ENCODE measurements around the gene LAMC2.

The LAMC2 gene

DNA sequence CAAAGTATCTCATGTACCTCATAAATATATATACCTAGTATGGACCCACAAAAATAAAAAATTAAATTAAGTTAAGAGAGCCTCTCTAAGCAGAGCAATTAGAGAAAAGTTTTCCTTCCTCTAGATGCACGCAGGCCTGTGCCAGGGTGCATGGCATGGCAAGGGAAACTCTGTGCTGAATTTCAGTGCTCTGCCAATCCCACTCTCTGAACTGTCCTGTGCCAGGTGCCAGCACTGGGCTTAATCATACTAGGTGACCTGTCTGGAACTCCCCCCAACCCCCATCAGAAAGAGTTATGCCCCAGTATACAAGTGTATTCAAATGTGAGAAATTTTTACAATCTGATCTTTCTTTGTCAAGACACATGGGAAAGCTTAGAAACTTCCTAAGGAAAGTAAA is 10.4 kb upstream of the LAMC2 start:
- no peak for DNase-seq

DNA sequence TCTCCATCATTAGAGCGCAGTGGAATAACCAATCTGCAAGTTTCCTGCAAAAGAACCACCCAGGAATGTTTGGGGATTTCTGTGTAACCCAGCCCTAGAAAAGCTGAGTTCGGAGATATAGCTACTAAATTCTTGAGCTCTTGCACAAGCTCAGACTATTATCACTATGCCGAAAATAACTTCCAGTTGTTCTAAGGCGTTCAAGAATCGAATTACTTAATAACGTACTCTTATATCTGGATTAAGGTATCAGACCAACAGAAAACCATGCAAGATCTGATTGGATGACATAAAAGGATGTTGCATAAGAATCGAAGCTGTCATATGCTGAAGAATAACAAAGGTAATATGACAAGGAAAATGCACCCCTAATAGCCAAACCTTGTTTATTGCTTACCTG is 7.5 kb upstream of the LAMC2 start:
- no peak for DNase-seq

DNA sequence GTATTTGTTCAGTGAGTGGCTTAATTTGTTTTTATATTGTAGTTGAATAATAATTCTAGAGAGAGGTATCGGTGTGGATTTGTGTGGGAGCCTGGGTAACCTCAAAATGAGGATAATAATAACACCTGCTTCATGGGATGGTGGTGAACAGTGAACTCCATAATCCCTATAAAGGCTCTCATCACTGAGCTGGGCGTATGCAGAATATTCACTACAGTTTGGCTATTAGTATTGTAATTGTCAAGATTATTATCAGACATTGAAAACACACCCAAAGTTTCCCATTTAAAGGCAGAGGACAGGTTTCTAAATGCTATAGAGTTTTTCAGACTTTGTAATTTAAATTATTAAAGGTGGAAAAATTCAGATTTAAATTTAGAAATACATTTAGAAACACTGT is 7.0 kb upstream of the LAMC2 start:
- no peak for DNase-seq

DNA sequence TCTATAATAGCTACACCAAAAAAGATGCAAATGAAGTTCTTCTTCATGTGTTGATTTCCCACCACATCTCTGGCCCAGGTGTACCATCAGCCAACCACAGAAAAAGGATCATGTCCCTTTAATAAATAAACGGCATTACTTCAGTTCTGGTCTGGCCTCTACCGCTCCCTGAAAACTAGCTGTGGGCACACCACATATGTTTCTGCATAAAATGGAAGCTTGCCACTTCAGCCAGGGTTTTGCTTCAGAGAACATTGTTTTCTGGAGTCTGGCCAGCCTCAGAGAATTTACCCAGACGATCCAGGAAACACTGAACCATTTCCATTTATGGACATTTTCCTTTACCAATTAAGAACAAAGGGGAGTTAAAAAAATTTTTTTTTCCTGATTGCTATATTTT is 5.8 kb upstream of the LAMC2 start:
- DNase-seq: no peak

DNA sequence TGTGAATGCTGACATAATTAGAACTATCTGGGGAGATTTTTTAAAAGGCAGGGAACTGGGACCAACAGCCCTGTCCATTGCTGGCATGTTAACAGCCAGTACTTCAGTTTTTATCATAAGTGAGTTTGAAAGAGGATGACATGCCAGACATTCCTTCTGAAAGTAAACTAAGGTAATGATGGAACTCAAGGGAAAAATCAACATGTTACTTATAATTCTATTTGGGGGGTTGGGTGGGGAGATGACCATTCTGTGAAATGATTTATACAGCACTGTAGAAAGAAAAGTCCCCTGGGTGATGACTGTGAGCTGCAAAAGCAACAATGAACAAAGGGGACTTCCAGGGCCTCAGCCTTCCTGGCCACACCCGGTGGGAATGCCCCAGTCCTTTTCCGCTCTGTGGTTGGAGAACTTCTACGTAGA is 5.4 kb upstream of the LAMC2 start:
- DNase-seq: no peak

DNA sequence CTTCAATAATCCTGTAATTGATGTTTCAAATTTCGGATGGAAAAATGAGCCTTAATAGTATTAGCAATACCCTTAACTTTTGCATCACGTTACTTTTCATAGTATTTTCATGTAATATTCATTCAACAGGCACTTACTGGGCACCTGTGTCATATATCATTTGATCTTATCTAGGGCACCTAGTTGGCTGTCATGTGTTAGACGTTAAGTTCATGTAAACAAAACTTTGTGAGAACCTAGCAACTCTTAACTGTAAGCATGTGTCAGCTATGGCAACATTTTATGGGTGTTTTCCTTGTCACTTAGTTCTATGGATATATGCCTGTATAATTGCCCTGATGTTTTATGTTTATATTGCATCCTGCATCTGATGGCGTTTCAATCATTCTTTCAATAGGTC is 777 bp downstream of the LAMC2 start:
- DNase-seq: no peak

DNA sequence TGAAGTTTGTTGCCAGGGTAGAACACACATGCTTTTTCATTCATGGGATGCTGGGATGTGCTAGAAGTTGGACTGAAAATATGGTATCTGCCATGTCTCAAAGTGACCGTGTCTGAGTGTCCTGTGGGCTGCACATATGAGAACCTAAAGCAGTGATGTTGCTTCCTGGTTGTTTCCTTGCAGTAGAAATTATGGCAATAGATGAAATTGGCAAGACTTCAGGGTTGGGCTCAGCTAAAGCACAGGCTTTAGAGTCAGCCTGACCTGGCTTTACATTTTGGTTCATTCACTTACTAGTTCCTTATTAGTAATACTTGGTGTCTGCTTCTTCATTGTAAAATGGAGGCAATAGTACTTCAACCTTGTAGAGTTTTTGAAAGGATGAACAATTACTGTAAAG is 2.2 kb downstream of the LAMC2 start:
- DNase-seq: no peak

DNA sequence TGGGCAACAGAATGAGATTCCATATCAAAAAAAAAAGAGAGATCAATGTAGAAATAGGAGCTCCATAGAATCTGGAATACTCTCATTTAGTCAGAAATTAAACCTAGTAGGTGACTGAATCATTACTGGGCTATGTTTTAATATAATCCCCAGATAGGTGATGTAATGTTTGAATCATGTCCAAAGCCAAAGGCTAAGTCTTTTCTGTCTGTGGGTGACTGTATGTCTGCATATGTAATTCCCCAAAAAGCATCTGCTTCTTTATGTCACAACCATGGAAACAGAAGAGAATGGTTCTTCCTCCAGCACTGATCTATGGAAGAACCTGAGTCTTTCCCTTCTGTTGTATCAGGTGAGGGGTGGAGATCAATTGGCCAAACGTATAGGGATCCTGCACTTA is 5.8 kb downstream of the LAMC2 start:
- no peak for DNase-seq

DNA sequence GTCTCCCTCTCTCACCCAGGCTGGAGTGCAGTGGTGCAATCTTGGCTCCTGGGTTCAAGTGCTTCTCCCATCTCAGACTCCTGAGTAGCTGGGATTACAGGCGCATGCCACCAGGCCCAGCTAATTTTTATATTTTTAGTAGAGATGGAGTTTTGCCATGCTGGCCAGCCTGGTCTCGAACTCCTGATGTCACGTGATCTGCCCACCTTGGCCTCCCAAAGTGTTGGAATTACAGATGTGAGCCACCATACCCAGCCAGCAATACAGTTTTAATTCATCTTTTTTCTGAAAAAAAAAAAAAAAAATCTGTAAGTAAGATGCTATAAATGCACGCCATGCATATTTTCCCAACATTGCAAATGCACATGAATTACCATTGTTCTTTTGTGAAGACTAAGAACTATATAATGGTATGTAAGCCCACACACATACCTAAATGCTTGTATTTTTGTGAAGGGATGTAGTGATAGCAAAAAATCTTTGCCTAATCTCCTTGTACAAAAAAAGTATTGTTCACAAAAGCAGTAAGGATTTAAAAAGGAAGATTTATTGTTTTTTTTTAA is 8.0 kb downstream of the LAMC2 start:
- DNase-seq: no peak

DNA sequence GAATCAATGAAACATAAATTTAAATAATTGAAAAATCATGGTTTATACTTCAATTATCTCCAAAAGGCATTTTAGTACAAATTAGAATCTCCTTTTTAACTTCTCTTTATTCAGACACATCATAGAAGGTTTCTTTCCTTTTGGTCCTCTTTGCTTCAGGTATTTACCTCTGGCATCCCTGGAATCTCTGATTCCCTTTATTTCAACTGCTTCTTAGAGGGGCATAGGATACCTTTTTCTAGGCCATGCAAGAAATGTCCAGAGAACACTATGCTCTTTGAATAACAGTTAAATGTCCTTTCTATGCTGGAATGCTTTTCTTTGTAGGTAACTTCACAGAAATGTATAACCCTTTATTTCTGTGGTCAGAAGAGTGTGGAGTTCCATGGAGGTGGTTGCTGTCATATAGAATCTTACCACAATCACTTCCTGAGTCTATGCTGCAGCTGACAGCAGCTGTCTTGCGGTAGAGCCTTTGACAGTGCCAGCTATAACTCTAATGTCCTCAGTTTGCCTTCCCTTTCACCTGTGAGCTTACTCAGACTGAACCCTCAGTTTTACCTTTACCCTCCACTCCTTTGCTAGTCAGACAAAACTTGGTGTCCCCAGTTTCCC is 8.6 kb downstream of the LAMC2 start:
- no peak for DNase-seq

DNA sequence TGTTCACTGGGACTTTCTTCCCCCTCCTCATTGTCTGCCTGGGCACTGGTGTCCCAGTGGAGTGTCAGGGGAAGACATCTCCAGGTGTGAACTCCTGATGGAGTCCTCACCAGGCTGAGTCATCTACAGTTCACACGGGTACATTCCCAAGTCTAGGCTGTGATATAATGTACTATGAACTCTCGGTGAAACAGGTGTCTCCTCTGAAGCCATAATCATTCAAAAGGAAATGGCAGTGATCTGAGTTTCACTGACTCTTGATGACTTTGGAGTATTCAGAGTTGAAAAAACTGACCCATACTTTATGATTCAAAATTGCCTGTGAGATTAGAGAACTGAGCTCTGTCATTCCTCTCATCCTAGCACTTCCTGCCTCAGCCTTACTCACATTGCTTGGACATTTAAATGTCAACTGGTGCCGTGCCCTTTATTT is 9.1 kb downstream of the LAMC2 start:
- DNase-seq: no peak

DNA sequence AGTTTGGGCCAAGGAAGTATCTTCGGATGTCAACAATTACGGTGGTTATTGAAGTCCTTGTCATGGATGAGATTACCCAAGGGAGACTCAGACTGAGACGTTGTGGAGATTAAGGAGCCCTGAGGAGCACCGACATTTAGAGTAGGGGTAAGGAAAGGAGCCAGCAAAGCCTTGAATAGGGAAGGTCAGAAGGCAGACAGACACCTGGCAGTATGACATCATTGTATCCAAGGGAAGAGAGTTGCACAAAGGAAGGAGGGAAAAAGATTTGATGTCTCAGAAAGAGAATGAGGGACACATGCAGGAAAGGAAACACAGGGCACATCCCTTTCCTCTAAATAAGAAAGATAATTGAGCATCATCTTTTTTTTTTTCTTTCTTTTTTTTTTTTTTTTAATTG is 11.7 kb downstream of the LAMC2 start:
- no peak for DNase-seq

DNA sequence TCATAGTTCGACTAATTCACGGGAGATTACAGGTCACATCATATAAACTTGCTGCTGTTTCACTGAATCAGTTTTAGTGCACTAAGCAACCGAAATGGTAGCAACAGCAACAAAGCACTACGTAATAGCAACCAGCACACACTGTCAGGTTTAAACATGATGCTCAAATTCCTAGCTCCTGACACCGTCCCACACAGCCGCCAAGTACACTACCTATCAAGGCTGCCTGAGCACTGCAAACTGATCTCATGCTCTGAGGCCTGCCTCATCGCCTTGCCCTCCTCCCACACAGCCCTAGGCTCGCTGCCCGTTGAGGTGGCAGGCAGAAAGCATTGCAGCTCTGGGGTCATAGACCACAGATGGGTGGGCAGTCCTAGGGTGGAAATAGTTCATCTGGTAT is 12.4 kb downstream of the LAMC2 start:
- DNase-seq: no peak

DNA sequence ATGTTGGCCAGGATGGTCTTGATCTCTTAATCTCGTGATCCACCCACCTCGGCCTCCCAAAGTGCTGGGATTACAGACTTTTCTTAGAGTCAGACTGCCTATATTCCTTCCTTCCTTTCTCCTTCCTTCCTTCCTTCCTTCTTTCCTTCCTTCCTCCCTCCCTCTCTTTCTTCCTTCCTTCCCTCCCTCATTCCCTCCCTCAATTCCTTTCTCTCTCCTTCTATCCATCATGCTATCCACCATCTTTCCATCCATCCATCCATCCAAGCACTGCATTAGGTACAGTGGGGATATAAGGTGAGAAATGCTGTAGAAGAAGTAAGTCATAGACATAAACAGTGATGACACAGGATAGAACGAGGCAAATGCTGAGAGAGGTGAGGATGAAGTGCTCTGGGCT is 13.2 kb downstream of the LAMC2 start:
- no peak for DNase-seq

DNA sequence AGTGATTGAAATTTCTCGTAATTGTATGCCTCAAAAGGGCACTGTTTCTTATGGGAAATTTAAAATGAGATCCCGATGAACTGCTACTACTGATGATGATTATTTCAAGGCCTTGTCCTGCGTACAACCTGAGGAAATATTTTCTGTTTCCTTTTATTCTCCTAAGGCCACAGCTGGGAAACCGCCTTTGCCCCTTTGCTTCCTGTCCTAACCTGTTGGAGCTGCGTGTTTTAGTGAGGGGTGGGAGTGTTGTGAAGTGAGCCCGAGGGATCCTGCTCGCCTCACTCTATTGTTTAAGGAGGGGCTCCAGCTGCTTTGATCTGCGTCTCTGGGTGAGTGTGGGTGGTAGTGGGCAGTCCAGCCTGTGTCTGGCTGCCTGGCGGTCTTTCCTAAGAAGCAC is 14.4 kb downstream of the LAMC2 start:
- DNase-seq: no peak

DNA sequence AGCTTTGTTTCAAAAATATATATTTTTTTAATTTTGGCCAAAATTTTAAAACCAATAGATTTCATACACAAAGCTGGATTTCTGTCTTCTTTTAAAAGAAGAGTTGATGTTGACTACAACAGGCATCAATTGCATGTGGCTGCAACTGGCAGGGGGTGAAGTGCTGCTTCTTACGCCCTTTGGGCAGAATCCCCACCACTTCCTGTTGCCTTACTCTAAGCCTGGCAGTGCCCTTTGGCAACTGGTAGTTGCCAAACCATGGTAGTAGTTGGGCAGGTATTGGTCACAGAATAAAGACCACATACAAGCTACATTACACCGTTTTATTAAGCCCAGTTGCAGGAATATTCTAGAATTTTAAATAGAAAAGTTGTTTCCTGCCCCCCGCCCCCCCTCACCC is 17.0 kb downstream of the LAMC2 start:
- DNase-seq: no peak

DNA sequence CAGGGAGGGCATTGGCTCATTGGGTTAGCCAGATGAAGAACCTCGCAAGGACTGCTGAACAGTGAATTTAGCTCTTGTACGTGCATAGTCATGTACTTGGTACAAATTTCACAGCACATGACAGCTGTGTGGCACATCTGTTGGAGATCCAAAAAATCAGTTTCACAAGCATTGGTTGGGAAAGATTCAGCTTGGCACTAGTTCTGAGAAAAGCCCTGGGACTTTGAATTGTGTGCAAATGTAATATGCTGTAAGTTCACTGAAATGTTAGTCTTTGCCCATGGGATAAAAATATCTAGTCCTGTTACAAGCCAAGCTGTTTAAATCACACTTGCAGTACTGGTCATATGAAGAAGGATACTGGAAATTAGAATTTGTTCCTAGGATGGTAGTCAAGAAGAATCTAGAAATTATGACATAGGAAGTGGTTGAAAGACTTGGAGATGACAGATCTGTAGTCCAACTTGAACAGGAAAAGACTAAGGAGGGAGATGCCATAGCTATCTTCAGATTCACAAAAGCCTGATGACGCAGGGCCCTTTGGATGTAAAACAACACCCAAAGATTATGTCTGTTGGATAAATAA is 19.2 kb downstream of the LAMC2 start:
- DNase-seq: no peak

DNA sequence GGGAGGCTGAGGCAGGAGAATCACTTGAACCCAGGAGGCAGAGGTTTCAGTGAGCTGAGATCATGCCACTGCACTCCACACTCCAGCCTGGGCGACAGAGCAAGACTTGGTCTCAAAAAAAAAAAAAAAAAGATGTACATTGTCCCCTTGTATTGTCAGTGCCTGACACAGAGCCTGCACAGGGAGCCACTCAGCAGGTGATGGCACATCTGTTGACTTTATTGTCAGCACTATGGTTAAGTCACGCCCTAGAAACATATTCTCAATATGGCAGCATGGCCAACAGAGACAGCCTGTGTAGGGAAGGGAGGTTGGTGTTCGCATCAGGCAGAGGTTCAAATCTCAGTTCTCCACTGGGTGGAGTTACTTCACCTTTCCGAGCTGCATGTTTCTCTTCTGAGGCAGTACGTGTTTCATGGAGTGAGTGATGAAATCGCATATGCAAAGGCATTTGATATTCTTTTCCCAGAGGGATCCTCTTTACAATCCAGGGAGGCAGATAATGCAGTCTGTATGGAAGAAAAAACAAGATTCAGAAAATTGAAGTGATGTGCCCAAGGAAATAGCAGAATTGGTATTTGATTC is 20.6 kb downstream of the LAMC2 start:
- DNase-seq: no peak

DNA sequence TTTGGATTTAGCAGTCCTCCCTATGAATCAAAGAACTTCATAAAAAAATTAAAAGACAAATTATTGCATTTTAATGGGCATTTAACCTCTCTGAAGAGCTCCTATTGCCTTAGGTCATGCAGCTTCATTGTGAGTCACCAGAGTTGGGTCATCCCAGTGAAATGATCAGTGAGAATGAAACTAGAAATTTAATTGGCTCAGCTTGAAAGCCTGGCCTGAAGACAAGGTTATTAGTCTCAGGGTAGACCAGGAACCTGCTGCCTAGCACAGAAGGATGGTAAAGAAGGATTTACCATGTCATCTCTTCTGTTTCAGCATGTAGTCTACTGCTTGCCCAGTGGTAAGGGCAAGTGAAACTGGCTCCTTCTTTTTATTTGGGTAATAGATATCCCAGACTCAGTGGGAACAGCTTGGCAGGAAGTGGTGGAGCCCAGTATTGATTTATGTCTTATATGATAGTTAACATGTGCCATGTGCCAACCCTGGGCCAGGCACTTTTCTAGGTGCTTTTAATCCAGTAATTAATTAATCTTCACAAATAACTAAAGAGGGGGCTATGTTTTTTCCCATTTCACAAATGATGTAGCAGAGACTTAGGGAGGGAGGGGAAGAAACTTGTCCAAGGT is 23.6 kb downstream of the LAMC2 start:
- no peak for DNase-seq

DNA sequence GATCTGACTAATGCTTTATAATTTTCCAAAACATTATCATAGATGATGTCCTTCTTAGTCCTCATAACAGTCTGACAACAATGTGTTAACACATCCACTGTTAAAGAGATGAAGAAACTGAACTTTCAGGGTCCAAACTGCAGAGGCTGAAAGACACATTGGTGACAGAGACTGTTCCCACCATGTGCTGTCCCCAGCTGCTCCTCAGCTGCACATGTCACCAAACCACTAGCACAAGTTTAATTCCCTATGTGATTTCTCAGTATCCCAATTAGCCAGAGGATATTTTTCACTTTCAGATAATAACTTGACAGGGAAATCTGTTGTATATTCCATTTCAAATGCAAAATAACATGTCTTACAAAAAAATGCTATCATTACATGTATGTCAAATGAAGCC is 24.6 kb downstream of the LAMC2 start:
- DNase-seq: no peak

DNA sequence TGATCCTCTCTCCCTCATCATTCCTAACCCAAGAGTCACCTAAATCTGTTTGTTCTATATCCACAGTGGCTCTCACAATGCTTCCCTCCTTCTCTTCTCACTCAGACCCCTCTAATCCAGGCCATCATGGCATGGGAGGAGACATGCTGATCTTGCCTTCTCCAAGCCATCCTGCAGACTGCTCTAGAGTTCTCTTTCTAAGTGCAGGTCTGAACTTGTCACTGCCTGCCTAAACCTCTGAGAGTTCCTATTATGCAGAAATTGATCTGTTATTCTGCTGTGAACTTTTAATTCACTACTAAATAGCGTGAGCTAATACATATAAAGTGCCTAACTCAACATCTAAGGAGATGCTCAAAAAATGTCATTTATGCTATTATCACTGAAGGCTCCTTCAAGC is 26.8 kb downstream of the LAMC2 start:
- no peak for DNase-seq

DNA sequence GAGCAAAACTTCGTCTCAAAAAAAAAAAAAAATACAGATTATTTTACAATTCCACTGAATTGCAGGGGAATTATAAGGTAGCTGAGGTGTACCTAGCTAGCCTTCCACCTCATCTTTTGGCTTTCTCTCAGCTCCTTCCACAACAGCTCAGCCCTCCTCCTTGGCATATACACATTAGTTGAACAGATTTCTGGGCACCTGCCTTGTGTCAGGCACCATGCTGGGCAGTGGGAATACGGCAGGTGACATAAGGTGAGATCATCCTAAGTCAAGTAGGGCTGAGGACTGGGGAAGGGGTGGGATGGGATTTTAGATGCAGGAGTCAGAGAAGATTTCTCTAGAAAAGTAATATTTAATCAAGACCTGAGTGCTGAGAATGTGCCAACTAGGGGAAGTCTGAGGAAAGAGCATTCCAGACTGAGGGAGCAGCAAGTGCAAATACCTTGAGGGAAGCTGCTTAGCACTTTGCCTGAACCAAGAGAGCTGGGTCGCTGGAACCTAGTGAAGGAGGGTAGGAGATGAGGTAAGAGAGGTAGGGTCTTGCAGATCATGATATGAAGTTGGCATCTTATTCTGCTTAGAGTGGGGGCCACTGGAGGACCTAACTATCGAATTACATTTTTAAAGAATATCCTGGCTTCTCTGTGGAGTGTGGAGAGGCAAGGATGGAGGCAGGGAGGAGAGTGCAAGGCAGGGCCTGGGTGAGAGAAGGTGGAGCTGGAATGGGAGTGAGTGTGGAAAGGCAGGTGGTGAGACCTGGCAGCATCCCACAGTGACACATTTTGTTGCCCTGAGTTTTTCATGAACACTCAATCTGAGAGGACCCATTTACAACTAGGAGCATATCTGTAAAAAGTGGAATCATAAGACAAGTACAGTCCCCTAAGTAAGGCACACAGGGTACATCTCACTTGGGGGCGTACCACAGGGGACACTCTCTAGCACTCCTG is 28.2 kb downstream of the LAMC2 start:
- DNase-seq: no peak
